ENCODE results near the gene ZDHHC14. TPM values are rescaled to one million over a fixed set of nuclear protein-coding genes. Genes with fewer than 3 reads are reported as not detected.

ZDHHC14 gene
- polyA plus RNA-seq, 1 donor, result 6.7 TPM

- no peak for DNase-seq
Observed at GRCh38 chr6:157629220-157629619, 248.2 kb downstream of the ZDHHC14 start.

DNA sequence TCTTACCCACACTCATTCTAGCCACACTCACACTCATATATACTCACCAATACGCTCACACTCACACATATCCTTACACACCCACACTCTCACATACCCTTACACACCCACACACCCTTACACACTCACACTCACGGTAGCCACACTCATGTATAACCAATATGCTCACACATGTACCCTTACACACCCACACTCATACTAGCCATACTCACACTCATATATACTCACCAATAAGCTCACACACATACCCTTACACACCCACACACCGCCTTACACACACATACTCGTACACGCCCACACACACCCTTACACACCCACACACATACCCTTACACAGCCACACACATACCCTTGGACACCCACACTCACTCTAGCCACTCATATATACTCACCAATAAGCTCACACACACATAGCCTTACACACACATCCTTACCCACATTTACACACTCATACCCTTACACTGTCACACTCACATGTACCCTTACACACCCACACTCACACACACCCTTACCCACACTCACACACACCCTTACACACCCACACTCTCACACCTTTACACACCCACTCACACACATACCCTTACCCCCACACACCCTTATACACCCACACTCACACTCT lies 249.6 kb downstream of the ZDHHC14 start:
- no peak for DNase-seq

- DNase-seq, result no peak
Observed at GRCh38 chr6:157631412-157631811, 250.4 kb downstream of the ZDHHC14 start.

GRCh38 chr6:157631838-157632614 lies 251.0 kb downstream of the ZDHHC14 start:
- DNase-seq, result no peak

GRCh38 chr6:157632821-157633220 lies 251.8 kb downstream of the ZDHHC14 start:
- DNase-seq, result peak; percentile 65

GRCh38 chr6:157634546-157634945 lies 253.6 kb downstream of the ZDHHC14 start:
- DNase-seq, result no peak

DNA sequence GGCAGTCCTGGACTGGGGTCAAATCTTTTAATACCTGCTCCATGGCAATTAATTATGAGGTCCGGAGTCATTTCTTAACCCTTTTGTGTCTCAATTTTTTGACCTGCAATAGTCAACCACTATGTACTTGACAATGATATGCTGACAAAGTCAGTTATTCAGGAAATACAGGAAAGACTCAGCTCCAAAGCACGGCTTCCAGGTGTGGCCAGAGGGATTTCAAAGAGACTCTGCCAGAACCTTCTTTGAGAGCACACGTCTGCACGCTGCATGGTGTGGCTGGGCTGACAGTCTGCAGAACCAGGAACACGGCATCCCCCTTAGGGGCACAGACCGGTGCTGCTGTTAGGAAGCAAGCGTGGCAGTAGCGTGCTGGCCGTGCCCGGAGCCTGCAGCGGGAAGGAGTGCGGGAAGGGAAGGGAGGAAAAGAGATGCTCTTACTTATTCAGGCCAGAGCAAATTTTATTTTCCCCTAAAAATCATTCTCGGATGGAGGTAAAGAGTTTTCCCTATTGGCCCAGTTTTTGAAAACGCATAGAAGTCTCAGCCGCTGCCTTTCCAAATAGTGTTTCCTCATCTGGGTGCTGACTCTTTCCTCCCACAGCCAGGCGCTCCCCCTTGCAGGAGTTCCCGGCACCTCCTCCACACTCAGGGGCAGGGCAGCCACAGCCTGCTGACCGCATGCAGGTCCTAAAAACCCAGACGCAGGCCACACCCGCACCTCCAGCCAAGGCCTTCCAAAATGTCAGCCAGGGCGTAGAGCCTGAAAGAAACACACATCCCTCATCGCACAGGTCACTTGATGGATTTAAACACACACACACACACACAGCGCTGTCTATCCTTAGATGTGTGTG lies 254.6 kb downstream of the ZDHHC14 start:
- DNase-seq, result no peak

DNA sequence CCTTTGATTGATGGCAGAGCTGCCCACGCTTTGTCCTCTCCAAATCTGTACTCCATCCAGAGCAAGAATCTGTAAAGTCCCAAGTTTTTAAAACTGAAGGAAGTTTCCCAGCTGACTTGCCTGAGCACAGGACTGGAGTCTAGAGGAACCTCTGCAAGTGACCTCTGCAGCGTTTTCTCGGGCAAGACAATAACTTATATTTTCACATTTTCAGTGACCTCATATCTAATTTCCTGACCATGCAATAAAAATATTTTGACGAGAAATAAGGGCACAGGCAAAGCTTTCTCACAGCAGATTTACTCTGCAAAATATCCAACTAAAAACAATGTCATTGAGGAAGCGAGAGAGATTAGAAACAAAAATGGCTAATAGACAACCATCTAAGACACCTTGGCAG lies 256.5 kb downstream of the ZDHHC14 start:
- DNase-seq, result no peak

DNA sequence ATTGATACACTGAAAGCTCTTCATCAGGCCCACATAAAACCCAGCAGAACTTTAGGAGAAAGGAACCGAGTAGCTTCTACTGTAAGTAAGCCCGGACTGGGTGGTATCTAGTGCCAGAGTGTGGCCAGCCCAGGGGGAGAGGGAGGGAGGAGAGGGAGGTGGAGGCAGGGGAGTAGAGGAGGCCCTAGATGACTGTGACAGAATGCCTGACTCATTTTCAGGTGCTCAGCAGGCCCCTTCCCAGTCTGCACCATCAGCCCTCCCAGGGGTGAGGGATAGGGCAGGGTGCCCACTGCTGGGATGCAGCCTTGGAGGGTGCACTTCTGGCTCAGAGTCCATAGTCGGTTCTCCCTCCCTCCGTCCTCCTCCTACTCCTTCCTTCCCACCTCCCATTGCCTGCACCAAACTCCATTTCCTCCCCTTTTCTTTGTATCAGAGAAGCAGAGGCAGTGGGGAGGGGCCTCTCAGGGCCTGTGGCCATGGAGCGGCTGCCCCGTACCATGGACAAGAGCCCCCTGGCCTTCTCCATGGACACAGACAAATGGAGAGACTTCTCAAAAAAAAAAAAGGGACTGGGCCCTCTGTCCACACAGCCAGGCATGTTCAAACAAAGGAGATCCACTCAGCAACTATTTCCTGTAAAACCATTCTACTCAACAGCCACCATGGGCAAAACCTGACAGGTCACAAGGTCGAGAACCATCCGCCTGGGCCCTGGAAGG lies 257.1 kb downstream of the ZDHHC14 start:
- no peak for DNase-seq

DNA sequence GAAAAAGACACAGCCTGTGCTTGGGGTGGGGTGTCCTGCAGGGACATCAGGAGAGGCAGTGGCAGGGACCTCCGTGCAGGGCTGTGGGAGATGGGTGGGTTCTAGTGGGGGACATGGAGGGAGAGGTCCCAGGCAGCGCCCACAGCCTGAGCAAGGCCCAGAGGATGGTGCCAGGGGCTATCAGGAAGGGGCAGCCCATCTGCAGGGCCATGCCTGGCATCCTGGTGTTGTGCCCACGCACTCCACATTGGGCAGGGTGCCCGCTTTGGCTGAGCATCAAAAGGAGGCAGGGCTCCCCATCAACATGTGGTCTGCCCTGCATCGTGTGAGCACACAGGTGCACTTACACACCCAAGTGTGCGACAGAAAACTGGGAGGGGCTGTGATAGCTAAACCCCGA lies 257.8 kb downstream of the ZDHHC14 start:
- DNase-seq, result no peak

- no peak for DNase-seq
Observed at GRCh38 chr6:157640746-157641451, 259.9 kb downstream of the ZDHHC14 start.

GRCh38 chr6:157641837-157642236 lies 260.8 kb downstream of the ZDHHC14 start:
- no peak for DNase-seq

DNA sequence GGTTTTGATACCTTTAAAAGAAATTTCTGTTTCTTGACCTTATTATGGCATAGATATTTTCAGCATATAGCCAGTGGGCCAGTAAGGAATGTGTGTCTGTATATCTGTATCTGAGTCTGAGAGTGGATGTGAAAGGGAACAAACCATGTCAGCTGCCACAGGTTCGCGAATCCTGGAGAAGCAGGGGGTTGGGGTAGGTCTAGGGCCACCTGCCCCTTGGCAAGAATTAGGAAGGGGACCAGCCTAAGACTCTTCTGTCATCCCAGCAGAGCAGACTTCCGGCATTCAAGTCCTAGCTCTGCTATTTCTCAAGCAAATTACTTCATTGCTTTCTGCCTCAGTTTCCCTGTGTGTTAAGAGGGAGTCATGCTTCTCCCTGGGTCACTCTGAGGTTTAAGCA lies 261.7 kb downstream of the ZDHHC14 start:
- DNase-seq, result no peak

GRCh38 chr6:157644043-157644810 lies 263.2 kb downstream of the ZDHHC14 start:
- peak; percentile 36 for DNase-seq

DNA sequence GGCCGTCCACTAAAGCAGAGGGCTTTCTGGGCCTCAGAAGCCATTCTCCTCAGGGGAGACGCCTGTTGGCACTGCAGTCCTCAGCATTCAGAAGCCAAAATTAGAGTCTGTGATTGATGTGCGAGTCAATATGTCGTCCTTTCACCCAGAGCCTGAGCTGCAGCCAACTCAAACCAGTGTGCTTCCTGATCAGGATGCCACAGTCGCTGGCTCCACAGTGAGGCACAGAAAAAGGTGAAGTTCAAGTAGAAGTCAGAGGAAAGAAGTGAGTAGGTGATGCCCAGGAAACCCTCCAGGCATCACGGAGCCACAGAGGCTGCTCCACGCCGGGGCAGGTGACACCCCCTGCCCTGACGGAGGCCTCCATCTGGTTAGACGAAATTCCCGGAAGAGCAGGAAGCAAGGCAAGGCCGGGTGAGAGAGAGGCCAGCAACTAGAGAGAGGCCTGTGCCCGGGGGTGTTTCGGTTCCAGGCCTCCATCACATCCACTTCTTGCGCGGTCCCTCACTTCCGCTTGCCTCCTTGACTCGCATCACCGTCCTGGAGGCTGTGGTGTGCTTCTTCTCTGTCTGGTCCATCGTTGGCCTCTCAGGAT lies 264.3 kb downstream of the ZDHHC14 start:
- DNase-seq, result no peak

- no peak for DNase-seq
Observed at GRCh38 chr6:157646012-157646411, 265.0 kb downstream of the ZDHHC14 start.

DNA sequence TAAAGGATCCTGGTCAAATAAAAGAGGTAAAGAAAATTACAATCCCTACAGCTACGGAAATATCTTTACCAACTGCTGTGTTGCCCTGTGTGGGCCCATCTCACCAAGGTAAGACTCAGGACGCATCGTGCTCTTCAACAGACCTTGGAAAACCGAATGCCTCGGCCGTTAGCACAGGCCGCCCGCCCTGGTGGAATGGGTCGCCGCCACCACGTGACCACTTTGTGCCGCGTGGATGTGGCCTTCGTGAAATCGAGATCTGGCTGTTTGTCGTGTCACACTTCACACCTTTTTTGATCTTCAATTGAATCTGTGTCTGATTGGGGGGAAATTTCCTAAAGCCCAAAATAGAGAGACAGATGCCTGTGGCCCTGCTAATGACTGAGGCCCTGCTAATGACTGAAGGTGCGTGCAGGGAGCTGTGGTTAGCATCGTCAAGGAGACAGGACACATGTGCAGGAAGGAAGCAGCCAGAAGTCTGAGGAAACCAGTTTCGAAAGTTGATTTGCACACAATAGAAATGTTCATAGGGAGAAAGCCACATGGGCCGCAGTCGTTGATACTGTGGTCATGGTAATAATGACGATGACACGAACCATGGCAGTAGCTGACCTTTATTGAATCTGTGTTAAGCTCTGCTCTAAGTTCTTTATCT lies 266.4 kb downstream of the ZDHHC14 start:
- no peak for DNase-seq

GRCh38 chr6:157648561-157648960 lies 267.6 kb downstream of the ZDHHC14 start:
- no peak for DNase-seq

- DNase-seq, result peak; percentile 30
Observed at GRCh38 chr6:157649311-157650260, 268.6 kb downstream of the ZDHHC14 start.
